Stimulated activated CD4-positive, alpha-beta T cell treated with anti-CD3 and anti-CD28 coated beads, Interleukin-12 subunit alpha, Interleukin-12 subunit beta, amount 100 ng/mL, for 24 hours (primary cell): ENCODE data around the gene ZBTB17.
A peak's percentile ranks its signal among the peaks of the same experiment; 100 is the strongest.
"Not testable (repeated sequence)": the region's sequence is repeated elsewhere in the genome, so short reads cannot be mapped to it uniquely, and the experiment has no call there.

ENCODE experiments used
- DNase-seq, 2 experiments: peaks; one replicate each; pipeline ENCODE4 v3.0.0-alpha.2; 2020; ENCODE audit warnings: low read depth in 2 of 2

Gene ZBTB17

DNA sequence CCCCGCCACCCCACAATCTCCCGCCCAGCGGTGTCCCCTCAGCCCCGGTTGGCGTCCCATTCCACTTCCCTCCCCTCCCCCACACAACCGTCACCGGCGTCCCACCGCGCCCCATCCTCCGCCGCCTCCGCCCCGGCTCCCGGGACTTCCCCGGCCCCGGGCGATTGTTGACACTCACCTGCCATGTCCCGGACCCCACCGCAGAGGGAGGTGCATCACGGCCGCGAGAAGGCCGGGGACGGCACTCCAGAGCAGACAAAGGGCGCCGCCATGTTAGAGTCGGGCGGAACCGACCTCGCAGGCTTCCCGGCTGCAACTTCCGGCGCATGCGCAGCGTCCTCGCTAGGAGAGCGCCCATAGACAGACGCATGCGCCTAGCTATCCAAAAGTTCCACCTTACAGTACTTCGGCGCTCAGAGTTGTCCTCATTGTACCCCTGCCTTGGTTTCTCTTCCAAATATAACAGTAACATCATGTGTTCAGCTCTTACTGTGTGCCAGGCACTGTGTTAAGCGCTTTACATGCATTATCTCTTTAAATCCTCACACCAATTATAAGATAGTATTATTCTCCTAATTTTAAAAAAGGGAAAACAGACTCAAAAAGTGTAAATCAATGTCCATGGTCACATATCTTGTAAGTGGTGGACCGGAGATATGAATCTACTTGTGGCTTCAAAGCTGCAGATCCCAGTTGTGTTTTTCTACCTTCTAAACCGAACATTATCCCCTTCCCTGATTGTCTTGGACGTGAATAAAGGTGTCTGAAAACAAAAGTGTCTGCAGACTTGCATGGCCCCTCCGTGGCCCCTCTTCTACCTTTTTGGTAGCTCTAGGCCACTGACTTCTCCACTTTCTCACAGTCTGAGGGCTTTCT, at the start of gene ZBTB17:
Gene ZBTB17 (minus strand): TSS at position 297 of the 876 bp plus-strand sequence. CDS start 27,606 bp downstream, outside the sequence.
- peak; percentile 88 to 91 for DNase-seq

DNA sequence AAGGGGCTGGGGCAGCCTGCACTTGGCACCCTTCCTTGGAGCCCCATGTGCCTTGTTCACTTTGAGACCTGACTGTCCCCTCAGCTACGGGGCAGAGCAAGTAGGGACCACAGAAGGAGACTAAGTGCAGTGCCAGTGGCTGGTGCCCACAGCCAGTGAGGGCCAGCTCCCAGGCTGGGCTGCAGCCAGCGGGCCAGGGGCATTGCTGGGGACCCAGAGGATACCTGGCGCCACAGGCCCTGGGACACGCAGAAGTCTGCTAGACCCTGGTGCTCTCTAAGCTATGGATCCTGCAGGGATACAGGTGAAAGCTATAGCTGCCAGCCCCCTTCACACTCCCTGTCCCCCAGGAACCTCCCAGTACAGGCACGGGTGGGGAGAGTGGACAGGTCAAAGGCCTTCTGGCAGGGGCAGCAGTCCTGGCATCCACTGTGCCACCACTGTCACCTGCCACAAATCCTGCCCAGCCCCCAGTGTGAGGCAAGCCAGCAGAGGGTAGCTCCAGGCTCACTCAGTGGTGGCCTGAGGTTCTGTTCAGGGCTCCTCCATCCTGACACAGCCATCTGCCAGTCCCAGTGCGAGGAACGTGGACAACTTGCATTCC, 47.3 kb upstream of the ZBTB17 start:
- DNase-seq = no peak

DNA sequence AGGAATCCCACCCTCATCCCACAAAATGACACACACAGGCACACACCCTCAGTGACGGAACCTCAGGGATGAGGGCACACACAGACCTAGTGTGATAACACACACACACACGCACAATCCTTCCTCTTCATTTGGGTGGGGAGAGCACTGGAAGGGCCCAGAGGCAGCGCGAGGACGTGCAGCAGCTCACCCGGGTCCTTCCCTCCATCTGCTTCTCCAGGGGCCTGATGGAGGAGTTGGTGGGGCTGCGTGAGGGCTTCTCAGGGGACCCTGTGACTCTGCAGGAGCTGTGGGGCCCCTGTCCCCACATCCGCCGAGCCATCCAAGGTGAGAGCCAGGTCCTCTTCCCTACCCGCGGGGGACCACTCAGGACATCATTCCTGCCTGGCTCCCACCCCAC, 46.5 kb upstream of the ZBTB17 start:
- no peak for DNase-seq

DNA sequence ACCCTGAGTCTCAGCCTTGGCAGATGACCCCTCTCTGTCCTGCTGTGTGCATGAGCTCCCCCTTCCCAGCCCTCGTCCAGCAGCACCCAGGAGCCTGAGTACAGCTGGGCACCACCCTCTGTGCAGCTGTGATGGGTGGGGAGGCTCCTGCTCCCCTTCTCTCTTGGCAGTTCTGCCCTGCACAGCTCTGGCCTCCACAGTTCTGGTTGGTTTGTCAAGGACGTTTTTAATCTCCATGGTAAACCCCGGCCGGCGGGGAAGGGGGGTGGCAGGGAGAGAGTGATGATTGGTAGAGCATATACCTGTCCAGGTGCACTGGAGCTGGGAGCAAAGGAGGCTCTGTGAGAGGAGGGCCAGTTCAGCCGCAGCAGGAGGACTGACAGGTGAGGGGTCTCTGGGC, 45.8 kb upstream of the ZBTB17 start, which contains the start of gene CLCNKA:
Gene CLCNKA (plus strand): TSS at position 356 of the 400 bp plus-strand sequence. CDS start 584 bp downstream, outside the sequence.
- DNase-seq = no peak

DNA sequence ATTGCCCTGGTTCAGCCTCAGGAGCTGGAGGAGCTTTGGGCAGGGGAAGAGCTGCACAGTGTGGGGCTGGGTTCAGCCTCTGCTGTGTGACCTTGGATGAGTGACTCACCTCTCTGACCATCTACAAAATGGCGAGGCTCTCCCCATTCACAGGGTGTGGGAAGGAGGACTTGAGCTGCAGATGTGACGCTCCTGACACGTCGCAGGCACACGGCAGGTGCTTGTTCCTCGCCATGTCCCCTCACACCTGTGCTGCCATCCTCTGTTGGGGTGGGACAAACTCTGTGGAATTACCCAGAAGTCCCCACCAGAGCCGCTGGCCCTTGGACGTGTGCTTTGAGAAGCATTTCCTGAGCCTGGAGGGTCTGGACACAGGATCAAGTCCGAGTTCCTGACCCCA, 45.0 kb upstream of the ZBTB17 start:
- not testable (repeated sequence) for DNase-seq

DNA sequence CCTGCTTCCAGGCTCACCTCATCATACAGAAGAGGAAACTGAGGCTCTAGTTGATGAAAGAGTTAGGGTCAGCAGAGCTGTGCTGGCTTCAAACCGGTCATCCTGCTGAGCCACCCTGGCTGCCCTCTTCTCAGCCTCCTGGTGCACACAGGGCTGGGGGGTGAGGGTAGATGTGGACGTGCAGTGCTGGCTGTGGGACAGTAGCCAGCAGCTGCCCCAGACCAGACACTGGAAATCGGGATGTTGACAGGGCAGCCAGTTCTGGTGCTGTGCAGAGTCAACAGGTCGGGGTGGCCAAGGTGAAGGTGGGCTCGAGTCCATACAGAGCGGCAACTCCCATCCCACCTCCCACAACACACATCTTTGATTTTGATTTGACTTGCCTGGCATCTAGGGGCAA, 44.4 kb upstream of the ZBTB17 start:
- no peak for DNase-seq

DNA sequence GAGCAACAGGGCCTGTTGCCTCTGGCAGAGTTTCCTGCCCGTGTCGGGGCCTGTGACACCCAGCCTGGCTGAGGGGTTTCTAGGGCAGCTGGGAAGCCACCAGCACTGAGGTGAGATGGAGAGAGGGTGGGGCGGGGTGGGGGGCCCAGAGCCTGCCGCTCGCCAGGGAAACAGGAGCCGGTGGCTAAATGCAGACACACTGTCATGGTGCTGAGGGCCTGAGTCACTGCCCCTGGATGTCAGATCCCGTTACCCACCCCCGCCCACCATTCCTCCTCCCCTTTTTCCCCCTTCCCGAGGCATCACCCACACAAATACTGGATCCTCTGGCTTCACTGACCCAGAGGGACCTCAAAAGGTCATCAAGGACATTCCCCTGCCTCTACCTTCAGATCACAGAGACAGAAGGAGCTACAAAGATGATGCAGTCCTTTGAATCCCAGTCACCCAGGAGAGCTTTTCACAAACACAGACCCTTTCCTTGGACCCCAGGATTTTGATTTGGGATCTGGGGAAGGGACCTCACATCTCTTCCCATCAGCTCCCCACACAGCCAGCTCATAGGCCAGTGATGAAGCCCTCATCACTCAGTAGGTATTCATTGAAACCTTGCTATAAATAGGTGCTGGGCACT, 43.9 kb upstream of the ZBTB17 start:
- no peak for DNase-seq

DNA sequence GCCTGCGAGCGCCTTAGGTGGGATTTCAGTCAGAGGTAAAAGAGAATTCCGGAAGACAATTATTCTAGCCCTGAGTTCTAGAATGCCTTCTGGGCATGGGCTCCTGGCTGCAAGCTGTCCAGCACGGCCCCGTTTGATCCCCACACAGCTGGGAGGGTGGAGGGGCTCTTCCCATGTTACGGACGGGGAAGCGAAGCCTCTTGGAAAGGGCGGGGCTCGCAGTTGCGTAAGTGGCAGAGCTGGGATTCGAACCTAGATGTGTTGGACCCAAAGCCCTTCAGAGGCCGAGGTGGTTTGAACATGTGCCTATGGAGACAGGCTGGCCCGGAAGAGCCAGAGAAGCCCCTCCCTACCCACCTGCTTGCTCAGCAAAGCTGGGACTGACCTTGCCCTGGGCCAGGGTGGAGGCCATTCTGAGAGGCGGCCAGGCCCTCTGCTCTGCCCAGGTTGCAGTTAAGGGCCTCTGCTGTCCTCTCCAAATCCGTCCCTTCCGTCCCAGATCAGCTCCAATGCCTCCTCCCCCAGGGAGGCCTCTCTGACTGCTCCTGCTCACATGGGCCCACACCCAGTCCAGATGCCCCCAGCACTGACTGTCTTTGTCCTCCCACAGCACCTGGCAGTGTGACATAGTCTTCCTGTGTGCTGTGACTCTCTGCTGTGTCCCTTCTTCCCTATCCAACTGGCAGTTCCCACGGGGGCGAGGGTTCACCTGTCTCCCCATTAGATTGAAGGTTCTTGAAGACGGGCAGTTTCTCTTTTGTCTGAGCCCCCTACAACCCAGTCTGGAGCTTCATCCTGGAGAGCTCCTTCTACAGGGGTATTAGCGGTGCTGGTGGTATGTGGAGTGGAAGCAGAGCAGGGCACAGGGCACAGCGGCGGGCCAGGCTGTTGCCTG, 43.1 kb upstream of the ZBTB17 start:
- DNase-seq = no peak

DNA sequence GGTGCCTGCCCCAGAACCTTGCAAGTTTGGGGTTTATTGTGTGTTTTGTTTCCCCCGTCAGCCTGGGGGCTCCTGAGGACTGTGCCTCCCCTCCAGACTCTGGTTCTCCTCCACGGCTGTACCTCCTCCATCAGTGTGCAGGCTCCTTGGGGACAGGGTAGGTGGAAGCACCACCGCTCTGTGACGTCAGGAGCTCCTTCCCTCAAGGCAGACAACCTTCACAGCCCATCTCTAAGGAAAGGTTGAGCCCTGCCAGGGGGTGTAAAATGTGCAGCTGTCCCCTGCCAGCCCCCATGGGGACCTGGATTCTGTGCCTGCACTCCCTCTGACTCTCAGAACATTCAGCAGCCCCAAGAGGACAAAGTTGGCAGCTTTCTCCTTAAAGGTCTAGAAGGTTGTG, 42.4 kb upstream of the ZBTB17 start:
- DNase-seq = no peak

DNA sequence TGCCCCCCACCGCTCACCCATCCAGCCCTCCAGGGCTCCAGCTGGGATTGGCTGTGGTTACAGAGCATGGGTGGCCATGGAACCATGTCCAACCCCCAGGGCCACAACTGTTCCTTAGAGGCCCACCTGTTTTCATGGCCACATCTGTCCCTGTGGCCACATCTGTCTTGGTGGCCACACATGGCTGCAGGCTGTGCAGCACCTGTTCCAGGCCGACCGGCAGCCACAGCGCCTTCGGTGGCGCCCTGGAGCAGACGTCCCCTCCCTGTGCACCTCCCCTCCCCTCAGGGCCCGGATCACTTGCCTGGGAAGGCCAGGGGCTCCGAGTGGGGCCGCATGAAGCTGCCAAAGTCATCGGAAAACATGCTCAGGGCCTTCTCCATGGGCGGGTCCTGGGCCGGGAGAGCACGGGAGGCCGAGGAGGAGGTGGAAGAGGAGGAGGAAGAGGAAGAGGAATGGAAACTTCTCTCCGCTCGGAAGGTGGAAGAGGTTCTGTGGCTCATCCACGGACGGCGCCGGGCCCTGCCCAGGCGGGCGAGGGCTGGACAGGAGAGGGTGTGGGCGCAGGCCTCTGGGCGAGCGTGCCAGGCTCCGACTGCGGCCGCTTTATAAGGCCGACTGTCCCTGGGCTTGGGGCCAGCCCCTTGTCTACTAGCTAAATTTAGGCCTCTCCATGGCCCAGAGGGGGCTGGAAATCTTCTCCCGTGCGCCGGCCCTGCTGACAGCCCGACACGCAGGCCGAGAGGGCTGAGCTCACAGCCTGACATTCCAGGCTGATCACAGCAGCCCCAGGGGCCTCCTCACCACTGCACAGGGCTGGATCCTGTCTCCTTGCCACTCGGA, 41.8 kb upstream of the ZBTB17 start, which contains the start of gene HSPB7:
Gene HSPB7 (minus strand): TSS at position 583 of the 843 bp plus-strand sequence. CDS start 80 bp downstream, at position 503.
- DNase-seq = no peak

DNA sequence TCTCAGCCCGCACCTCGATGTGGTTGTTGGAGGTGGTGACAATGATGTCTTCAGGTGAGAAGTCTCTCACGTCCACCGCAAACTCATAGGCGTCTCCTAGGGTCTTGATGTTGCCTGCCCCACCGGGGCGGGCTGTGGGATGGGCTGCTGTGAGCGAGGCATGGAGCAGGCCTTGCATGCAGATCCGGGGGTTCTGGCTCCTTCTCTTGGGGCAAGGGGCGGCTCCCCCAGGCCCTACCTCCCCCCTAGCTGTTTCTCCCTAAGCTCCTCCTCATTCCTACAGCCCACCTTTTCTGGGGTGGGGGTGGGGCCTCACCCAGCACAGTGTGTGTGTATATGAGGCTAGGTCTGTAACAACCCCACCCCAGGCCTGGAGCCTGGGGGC, 41.2 kb upstream of the ZBTB17 start:
- no peak for DNase-seq

DNA sequence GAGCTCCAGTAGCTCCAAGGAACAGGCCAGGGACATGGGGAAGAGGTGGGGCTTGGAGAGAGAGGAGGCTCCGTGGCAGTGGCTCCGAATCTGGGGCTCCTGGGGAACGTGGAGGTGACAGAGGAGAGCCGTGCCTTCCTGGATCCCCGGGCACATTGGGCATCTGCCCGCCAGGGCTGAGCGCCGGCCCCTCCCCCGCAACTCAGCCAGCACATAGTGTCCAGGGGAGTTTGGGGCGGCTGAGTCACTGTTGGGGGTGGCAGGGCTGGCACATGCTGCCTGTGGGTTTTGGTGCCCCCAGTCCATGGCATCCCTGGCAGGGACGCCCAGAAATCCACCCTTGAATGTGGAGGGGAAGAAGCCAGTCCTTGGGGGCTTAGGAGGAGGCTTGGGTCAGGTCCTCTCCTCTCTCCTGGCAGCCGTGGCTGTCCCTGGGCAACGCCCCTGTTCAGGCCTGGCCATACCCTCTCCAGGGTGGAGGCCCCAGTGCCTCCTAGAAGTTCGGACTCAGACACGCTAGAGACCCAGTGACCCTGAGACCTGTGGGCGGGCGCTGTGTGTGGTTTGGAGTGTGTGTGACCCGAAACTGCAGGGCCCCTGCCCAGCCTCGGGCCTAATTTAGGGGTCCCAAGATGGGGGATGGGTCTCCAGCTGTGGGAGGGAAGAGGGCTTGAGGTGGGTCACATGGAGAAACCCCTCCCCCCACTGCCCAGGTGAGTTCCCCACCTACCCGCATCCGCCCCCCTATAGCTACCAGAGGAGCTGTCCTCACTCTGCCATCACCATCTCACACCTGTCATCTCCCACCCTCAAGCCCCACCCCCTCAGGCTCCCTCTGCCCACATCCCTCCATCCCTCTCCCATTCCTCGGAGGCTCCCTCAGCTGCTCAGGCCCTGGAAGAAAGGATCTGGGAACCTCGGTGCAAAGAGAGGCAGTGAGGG, 40.3 kb upstream of the ZBTB17 start:
- no peak for DNase-seq

DNA sequence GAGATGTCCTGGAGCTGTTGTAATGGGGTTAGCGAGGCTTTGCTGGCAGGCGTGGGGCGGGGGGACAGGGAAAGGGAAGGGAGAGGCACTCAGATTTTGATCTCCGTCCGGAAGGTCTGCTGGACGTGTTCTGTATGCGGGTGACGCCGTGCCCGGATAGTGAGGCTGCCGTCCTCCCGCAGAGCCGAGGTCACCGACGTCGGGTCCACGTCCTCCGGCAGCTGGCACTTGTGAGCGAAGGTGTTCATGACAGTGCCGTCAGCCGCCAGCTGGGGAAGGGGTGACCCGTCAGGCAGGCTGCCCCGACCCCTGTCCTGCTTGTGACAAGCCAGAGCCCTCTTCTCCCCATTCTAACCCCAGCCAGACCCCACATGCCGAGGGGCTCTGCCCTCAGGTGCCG, 39.6 kb upstream of the ZBTB17 start:
- DNase-seq = no peak

DNA sequence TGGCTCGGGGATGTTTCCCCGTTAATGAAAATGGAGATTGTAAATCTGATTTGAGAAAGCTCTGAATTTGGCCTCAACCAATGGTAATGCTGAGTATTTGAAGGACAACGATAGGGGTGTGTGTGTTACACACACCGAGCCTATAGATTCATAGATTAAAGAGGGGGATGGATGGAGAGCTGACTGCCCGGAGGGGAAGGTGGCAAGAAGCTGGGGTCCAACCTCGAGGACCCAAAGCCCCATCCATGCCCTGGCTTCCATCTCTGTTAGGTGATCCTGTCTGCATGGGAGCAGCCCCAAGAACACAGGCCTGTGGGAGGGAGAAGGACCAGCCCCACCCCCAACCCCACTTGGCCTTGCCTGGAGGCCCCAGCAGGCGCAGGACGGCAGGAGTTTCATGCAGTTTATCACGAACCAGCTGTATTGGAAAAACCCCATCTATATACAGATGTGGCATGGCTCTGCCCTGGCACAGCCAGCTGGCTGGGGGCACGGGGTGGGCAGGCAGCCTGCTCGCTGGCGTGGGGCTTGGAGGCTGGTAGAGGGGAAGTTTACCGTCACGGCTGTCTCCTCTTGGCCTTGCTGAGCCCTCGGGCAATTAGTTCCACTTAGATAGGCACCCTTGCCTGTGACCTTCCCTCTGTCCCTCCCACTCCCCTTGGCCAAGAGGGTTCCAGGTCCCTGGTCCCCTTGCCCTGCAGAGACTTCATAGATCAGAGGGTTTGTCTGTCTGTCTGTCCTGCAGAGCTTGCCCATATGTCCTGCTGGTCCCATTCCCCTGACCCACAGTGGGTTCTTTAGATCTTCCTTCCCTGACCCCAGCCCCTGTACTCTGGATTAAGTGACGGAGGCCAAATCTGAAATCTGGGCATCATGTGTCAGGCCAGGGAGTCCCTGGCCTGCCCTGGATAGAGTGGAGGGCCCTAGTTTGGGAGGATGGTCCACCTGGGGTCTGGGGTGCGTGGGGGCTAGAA, 38.9 kb upstream of the ZBTB17 start:
- DNase-seq = no peak

DNA sequence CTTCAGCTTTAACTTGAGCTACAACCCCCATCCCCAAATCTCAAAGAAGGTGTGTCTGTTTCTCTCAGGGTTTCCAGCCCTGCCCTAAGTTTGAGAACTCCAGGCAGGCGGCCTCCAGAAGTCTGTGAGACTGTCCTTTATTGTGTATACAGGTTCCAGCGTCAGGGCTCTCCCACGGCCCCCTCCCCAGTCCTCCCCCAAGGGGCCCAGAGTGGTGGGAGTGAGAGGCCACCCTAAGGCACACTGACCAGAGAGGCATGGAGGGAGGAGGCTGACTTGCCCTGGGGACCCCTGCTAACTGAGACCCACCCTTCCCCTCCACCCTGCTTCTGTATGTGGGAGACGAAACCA, 38.0 kb upstream of the ZBTB17 start:
- no peak for DNase-seq

DNA sequence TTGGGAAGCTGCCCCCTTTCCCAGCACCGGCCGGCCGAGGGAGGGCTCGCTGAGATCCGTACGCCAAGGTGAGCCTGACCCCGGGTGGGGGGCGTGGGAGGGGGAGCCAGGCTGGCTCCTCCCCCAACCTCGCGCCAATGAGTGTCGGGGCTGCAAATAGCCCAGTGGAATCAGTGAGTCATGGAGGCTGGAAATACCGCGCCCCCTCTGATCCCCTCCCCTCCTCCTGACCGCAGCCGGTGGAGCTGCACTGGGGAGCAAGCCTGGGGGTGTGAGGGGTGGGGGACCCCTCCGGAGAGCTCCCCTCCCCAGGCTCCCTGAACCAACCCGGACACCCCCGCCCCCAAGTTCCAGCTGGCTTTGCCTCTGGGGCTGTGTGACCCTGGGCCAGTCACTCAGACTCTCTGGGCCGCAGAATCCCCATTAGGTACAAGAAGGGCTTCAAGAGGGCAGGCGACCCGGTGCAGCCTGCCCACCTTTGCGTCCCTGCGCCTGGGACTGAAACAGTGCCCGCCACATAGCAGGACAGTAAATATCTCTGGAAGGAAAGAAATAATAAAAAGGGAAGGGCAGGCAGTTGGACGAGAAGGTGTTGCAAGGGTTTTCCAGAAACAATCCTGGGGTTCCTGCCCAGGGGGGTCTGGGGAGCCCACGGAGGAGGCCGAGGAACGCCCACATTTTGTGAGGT, 37.5 kb upstream of the ZBTB17 start:
- DNase-seq = peak; percentile 24 to 36

DNA sequence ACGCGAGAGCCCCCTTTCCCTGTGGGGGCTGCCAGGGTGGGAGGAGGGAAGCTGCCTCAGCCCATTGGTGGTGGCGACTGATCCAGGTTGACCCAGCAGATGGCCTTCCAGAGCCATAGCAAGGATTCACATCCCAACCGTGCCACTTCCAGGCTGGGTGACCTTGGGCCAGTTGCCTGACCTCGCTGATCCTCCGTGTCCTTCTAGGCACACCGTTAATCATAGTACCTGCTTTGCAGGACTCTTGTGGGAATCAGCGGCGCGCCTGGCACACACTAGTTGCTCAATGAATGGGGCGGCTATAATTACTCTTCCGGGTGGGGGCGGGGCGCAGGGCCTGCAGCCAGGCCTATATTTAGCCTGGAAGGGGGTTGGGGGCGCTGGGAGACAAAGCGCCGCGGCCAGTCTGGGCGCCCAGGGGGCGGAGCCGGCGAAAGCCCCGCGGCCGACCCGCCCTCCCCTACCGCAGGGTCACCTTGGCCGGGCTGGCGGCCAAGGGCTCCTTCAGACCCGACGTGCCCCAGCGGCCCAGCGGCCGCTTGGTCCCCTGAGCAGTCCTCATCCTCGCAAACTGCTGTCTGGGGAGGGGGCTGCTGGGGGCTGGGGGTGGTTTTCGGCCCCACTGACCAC, 36.8 kb upstream of the ZBTB17 start:
- DNase-seq = peak in 1 of 2 experiments; percentile 15
